Measurements from ENCODE around the gene QKI. TPM values are rescaled to one million over a fixed set of nuclear protein-coding genes. Genes with fewer than 3 reads are reported as not detected.

QKI gene
- total RNA-seq, 1 experiment from 2014 or later, result 64.3 TPM

GRCh38 chr6:163539101-163539762 is 124.7 kb downstream of the QKI start:
- ATAC-seq, result no peak
- Histone ChIP-seq H3K27me3 (ENCODE audit: low read length) (no peaks in the 10 kb centered on the region), H3K4me2 (ENCODE audit: low read length) (no peak overlapping the region), H3K9me3 (ENCODE audit: low read length) (no peaks in the 10 kb centered on the region), H3K4me1 (ENCODE audit: insufficient read depth, low read length) (no peaks in the 10 kb centered on the region), H3F3A (ENCODE audit: low read length, unreplicated experiment) (no peaks in the 10 kb centered on the region), H4K20me1 (ENCODE audit: low read length) (peaks cover 9% of the 10 kb centered on the region), H3K27ac (ENCODE audit: low read length) (no peak overlapping the region), H3K4me3 (ENCODE audit: low read length) (no peak overlapping the region), H2AFZ (ENCODE audit: low read length) (no peak overlapping the region), H3K79me2 (ENCODE audit: low read length) (peaks cover 93% of the 10 kb centered on the region), H3K9me2 (replicated peaks; ENCODE audit: low read length) (no peaks in the 10 kb centered on the region), H3K9ac (ENCODE audit: low read length) (no peak overlapping the region), H3K36me3 (ENCODE audit: low read depth, low read length) (0 out of 2 replicates have a peak, but pooled peaks cover 3% of the 10 kb centered on the region)
- BruUV-seq (replicated peaks), result no TSS peak
- CTCF ChIA-PET, result no interaction called here
- TF ChIP-seq, protein P1, sequence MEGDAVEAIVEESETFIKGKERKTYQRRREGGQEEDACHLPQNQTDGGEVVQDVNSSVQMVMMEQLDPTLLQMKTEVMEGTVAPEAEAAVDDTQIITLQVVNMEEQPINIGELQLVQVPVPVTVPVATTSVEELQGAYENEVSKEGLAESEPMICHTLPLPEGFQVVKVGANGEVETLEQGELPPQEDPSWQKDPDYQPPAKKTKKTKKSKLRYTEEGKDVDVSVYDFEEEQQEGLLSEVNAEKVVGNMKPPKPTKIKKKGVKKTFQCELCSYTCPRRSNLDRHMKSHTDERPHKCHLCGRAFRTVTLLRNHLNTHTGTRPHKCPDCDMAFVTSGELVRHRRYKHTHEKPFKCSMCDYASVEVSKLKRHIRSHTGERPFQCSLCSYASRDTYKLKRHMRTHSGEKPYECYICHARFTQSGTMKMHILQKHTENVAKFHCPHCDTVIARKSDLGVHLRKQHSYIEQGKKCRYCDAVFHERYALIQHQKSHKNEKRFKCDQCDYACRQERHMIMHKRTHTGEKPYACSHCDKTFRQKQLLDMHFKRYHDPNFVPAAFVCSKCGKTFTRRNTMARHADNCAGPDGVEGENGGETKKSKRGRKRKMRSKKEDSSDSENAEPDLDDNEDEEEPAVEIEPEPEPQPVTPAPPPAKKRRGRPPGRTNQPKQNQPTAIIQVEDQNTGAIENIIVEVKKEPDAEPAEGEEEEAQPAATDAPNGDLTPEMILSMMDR (conservative IDR thresholded peaks at IDR 0.05; ENCODE audit: low read depth, low read length), result no peak
- TF ChIP-seq EZH2phosphoT487 (IDR thresholded peaks at IDR 0.05; ENCODE audit: borderline replicate concordance, low read length), result no peak
- no peak for TF ChIP-seq EZH2 (IDR thresholded peaks at IDR 0.05; ENCODE audit: low read length, unreplicated experiment)
- DNase-seq, result no peak
- intact Hi-C loops (cut with micrococcal nuclease), result no loop called here
- POLR2A ChIA-PET (ENCODE audit: unreplicated experiment), result no interaction called here

- ATAC-seq (no peak), DNase-seq (no peak)
- Histone ChIP-seq H2AFZ (ENCODE audit: low read length) (no peak overlapping the region), H3K36me3 (ENCODE audit: low read depth, low read length) (peaks cover 6% of the 10 kb centered on the region; the same call in 1 of the 2 replicates), H3K9me3 (ENCODE audit: low read length) (no peaks in the 10 kb centered on the region), H4K20me1 (ENCODE audit: low read length) (0 out of 2 replicates have a peak, but pooled peaks cover 5% of the 10 kb centered on the region), H3F3A (ENCODE audit: low read length, unreplicated experiment) (no peaks in the 10 kb centered on the region), H3K4me1 (ENCODE audit: insufficient read depth, low read length) (no peaks in the 10 kb centered on the region), H3K9me2 (replicated peaks; ENCODE audit: low read length) (no peaks in the 10 kb centered on the region), H3K27ac (ENCODE audit: low read length) (no peak overlapping the region), H3K27me3 (ENCODE audit: low read length) (no peaks in the 10 kb centered on the region), H3K79me2 (ENCODE audit: low read length) (peaks cover 86% of the 10 kb centered on the region), H3K4me3 (ENCODE audit: low read length) (no peak overlapping the region), H3K4me2 (ENCODE audit: low read length) (no peak overlapping the region), H3K9ac (ENCODE audit: low read length) (no peak overlapping the region)
- intact Hi-C loops (cut with micrococcal nuclease), result no loop called here
- ChIA-PET POLR2A (ENCODE audit: unreplicated experiment) (no interaction called here), CTCF (no interaction called here)
- no TSS peak for BruUV-seq (replicated peaks)
- TF ChIP-seq, protein P1 (conservative IDR thresholded peaks at IDR 0.05; ENCODE audit: low read depth, low read length), result no peak
- no peak for TF ChIP-seq EZH2phosphoT487 (IDR thresholded peaks at IDR 0.05; ENCODE audit: borderline replicate concordance, low read length)
- TF ChIP-seq EZH2 (IDR thresholded peaks at IDR 0.05; ENCODE audit: low read length, unreplicated experiment), result no peak
These were observed 128.8 kb downstream of the QKI start for GRCh38 chr6:163543321-163543720.

- Histone ChIP-seq H4K20me1 (ENCODE audit: low read length) (0 out of 2 replicates have a peak, but pooled peaks cover 5% of the 10 kb centered on the region), H3K79me2 (ENCODE audit: low read length) (peaks cover 80% of the 10 kb centered on the region)
These were observed 130.9 kb downstream of the QKI start for GRCh38 chr6:163545370-163545769.

More at GRCh38 chr6:163545370-163545769, 130.9 kb downstream of the QKI start:
- BruUV-seq (replicated peaks), result no TSS peak
- H3K4me1 ChIP-seq (ENCODE audit: insufficient read depth, low read length), result no peaks in the 10 kb centered on the region
- CTCF ChIA-PET, result no interaction called here
- ATAC-seq, result no peak
- no peak overlapping the region for H3K4me2 ChIP-seq (ENCODE audit: low read length)
- no peaks in the 10 kb centered on the region for H3F3A ChIP-seq (ENCODE audit: low read length, unreplicated experiment)
- H3K9ac ChIP-seq (ENCODE audit: low read length), result no peak overlapping the region
- no peak for DNase-seq
- H3K27ac ChIP-seq (ENCODE audit: low read length), result no peak overlapping the region
- TF ChIP-seq EZH2phosphoT487 (IDR thresholded peaks at IDR 0.05; ENCODE audit: borderline replicate concordance, low read length) (no peak), EZH2 (IDR thresholded peaks at IDR 0.05; ENCODE audit: low read length, unreplicated experiment) (no peak)
- TF ChIP-seq, protein P1 (conservative IDR thresholded peaks at IDR 0.05; ENCODE audit: low read depth, low read length), result no peak
- no peaks in the 10 kb centered on the region for H3K9me3 ChIP-seq (ENCODE audit: low read length)
- POLR2A ChIA-PET (ENCODE audit: unreplicated experiment), result no interaction called here
- no peaks in the 10 kb centered on the region for H3K27me3 ChIP-seq (ENCODE audit: low read length)
- no peak overlapping the region for H3K4me3 ChIP-seq (ENCODE audit: low read length)
- H3K36me3 ChIP-seq (ENCODE audit: low read depth, low read length), result peaks cover 6% of the 10 kb centered on the region; the same call in 1 of the 2 replicates
- H3K9me2 ChIP-seq (replicated peaks; ENCODE audit: low read length), result no peaks in the 10 kb centered on the region
- H2AFZ ChIP-seq (ENCODE audit: low read length), result no peak overlapping the region
- intact Hi-C loops (cut with micrococcal nuclease), result no loop called here

Measured in PC-3 (cell line).